NCI-H2196 treated with DMSO at 0.1 percent for 48 hours (cell line): ENCODE measurements around the gene EAPP.
"Not testable (repeated sequence)": the region's sequence is repeated elsewhere in the genome, so short reads cannot be mapped to it uniquely, and the experiment has no call there.

ENCODE experiments used
- DNase-seq: peaks from one replicate; lab custom pipeline; 2025; ENCODE audit not compliant: unreplicated experiment; lab: John Stamatoyannopoulos, UW

Gene EAPP

DNA sequence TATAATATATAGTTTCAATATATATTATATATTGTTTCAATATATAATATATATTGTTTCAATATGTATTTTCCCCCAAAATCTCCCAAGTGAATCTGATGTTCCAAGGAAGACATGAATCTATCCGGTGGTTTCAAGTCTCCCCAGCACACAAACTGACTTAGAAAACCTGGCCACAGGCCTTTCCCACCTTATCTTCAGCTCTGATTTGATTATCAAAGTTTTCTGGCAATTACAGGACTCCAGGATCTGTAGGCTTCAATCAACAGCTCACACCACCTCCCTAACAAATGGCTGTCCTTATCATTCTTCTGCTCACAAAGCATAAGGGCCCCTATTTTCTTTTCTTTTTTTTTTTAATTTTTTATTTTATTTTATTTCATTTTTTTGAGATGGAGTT, 54.8 kb downstream of the EAPP start:
- DNase-seq, result no peak

DNA sequence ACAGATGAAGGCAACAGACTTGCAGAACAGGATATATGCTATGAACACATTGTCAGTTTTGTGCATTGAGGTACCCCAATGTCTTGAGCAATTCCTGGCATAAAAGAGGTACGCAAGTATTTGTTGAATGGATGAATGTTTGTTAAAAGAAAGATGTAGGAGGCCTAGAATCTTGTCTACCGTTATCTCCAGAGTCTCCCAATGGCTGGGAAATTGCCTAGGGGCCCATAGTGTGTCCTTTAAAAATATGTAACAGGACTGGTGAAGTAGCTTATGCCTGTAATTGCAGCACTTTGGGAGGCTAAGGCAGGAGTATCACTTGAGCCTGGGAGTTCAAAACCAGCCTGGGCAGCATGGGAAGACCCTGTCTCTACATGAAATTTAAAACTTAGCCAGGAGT, 57.0 kb downstream of the EAPP start:
- no peak for DNase-seq

GRCh38 chr14:34479694-34480093, 59.8 kb downstream of the EAPP start:
- no peak for DNase-seq

DNA sequence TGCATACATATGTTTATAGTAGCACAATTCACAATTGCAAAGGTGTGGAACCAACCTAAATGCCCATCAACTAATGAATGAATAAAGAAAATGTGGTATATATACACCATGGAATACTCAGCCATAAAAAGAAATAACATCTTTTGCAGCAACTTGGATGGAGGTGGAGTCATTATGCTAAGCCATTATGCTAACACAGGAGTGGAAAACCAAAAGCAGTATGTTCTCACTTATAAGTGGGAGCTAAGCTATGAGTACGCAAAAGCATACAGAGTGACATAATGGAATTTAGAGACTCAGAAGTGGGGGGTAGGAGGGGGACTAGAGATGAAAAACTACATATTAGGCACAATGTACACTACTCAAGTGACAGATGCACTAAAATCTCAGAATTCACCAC, 61.2 kb downstream of the EAPP start:
- DNase-seq, result no peak

GRCh38 chr14:34476036-34476435, 63.5 kb downstream of the EAPP start:
- DNase-seq, result not testable (repeated sequence)

- no peak for DNase-seq
Observed at GRCh38 chr14:34475163-34475562, 64.3 kb downstream of the EAPP start.

GRCh38 chr14:34474187-34474679, 65.3 kb downstream of the EAPP start:
- no peak for DNase-seq

DNA sequence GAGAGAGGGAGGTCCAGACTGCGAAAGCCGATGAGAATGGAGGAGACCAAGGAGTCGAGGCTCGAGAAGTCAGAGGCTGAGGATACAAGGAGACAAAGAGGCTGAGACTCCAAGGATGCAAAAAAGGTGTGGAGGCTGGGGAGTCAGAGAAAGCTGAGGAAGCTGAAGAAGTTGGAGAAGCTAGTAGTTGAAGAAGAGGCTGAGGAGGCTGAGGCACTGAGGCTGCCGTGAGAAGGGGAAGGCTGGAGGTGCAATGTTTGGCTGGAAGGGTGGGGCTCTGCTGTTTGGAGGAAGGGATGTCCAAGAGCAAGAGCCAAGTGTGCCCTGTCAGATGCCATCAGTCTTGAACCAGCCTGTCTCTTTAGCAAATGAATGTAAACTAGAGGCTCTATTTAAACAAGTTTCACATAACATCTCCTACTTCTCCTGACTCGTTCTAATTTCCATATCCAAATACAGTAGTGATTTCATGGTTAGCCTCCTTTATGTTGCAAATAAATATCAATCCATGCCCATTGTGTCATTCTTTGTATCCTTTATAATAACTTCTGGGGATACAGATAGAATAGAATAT, 66.7 kb downstream of the EAPP start:
- DNase-seq, result no peak

GRCh38 chr14:34470319-34470718, 69.2 kb downstream of the EAPP start:
- DNase-seq, result no peak

- DNase-seq, result no peak
Observed at GRCh38 chr14:34466691-34467090, 72.8 kb downstream of the EAPP start.
